ENCODE measurements around the gene CCDC38.

- TF ChIP-seq, protein P1, sequence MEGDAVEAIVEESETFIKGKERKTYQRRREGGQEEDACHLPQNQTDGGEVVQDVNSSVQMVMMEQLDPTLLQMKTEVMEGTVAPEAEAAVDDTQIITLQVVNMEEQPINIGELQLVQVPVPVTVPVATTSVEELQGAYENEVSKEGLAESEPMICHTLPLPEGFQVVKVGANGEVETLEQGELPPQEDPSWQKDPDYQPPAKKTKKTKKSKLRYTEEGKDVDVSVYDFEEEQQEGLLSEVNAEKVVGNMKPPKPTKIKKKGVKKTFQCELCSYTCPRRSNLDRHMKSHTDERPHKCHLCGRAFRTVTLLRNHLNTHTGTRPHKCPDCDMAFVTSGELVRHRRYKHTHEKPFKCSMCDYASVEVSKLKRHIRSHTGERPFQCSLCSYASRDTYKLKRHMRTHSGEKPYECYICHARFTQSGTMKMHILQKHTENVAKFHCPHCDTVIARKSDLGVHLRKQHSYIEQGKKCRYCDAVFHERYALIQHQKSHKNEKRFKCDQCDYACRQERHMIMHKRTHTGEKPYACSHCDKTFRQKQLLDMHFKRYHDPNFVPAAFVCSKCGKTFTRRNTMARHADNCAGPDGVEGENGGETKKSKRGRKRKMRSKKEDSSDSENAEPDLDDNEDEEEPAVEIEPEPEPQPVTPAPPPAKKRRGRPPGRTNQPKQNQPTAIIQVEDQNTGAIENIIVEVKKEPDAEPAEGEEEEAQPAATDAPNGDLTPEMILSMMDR (conservative IDR thresholded peaks at IDR 0.05): no peak
- TF ChIP-seq EZH2 (IDR thresholded peaks at IDR 0.05; ENCODE audit: low read depth): no peak
Measured at GRCh38 chr12:95884998-95885397, 57.4 kb downstream of the CCDC38 start.
